Measurements from ENCODE around the gene FOXJ3.

GRCh38 chr1:42186152-42186551 lies 148.9 kb downstream of the FOXJ3 start:
- TF ChIP-seq POLR2A (IDR thresholded peaks at IDR 0.05; ENCODE audit: low read depth, low read length) (no peak), POLR2AphosphoS5 (IDR thresholded peaks at IDR 0.05; ENCODE audit: low read depth, low read length) (no peak), TAF1 (IDR thresholded peaks at IDR 0.05; ENCODE audit: low read depth, low read length) (no peak), PAX5 (IDR thresholded peaks at IDR 0.05; ENCODE audit: insufficient read depth, low read length, severe bottlenecking) (no peak), POU2F2 (IDR thresholded peaks at IDR 0.05; ENCODE audit: low read depth, low read length) (no peak), SPI1 (IDR thresholded peaks at IDR 0.05; ENCODE audit: low read depth, low read length) (no peak)
